GM06990 (cell line): ENCODE measurements around the gene ANO7.

Source experiments
- DNase-seq: peaks from one replicate; pipeline ENCODE4 v3.0.0-alpha.2; 2011; ENCODE audit not compliant: insufficient read length; ENCODE audit errors: extremely low read depth
- H3K27me3 ChIP-seq: replicated peaks from 2 replicates; pipeline ENCODE4 v1.6.0; 2011; ENCODE audit warnings: low read length; ENCODE audit not compliant: control insufficient read depth, insufficient read depth
- H3K36me3 ChIP-seq: 2 replicates; pipeline ENCODE4 v1.5.1; 2011; ENCODE audit warnings: low read length; ENCODE audit not compliant: control insufficient read depth, insufficient read depth
- H3K4me3 ChIP-seq: replicated peaks from 2 replicates; pipeline ENCODE4 v1.5.1; 2011; ENCODE audit warnings: low read depth, mild to moderate bottlenecking, control low read depth, low read length
- CTCF ChIP-seq: IDR thresholded peaks from 2 replicates; pipeline ENCODE4 v1.5.1; 2011; ENCODE audit warnings: low read length, control low read depth, mild to moderate bottlenecking, inconsistent platforms; ENCODE audit not compliant: insufficient read depth, poor library complexity, severe bottlenecking

Gene ANO7

GRCh38 chr2:241182531-241183133, 5.8 kb upstream of the ANO7 start:
- no peak for DNase-seq
- Histone ChIP-seq H3K27me3 (no peaks in the 10 kb centered on the region), H3K4me3 (no peak overlapping the region), H3K36me3 (peaks cover 14% of the 10 kb centered on the region)
- no peak for TF ChIP-seq CTCF

GRCh38 chr2:241183221-241183620, 5.3 kb upstream of the ANO7 start:
- peaks cover 11% of the 10 kb centered on the region for H3K36me3 ChIP-seq
- no peak for TF ChIP-seq CTCF
- H3K27me3 ChIP-seq: no peaks in the 10 kb centered on the region; the same call in 1 of the 2 replicates
- no peak for DNase-seq
- H3K4me3 ChIP-seq: no peak overlapping the region

GRCh38 chr2:241184901-241185300, 3.6 kb upstream of the ANO7 start:
- TF ChIP-seq CTCF: no peak
- Histone ChIP-seq H3K4me3 (no peak overlapping the region), H3K27me3 (no peaks in the 10 kb centered on the region; the same call in 1 of the 2 replicates), H3K36me3 (peaks cover 9% of the 10 kb centered on the region)
- no peak for DNase-seq

- Histone ChIP-seq H3K4me3 (no peak overlapping the region), H3K27me3 (no peaks in the 10 kb centered on the region; the same call in 1 of the 2 replicates), H3K36me3 (peaks cover 9% of the 10 kb centered on the region)
- TF ChIP-seq CTCF: no peak
- no peak for DNase-seq
Observed at GRCh38 chr2:241185961-241186360, 2.5 kb upstream of the ANO7 start.

GRCh38 chr2:241187101-241187917, 1.2 kb upstream of the ANO7 start:
- TF ChIP-seq CTCF: no peak
- H3K4me3 ChIP-seq: no peak overlapping the region
- DNase-seq: no peak
- H3K36me3 ChIP-seq: peaks cover 6% of the 10 kb centered on the region
- no peaks in the 10 kb centered on the region; the same call in 1 of the 2 replicates for H3K27me3 ChIP-seq
